ENCODE data around the gene NSUN2.
A peak's percentile ranks its signal among the peaks of the same experiment; 100 is the strongest.

The NSUN2 gene

GRCh38 chr5:6593148-6594016 is 39.5 kb downstream of the NSUN2 start:
- DNase-seq (ENCODE audit: low spot score in 2 of 2): no peak
- in situ Hi-C loops (cut with MboI; ENCODE audit: low sequenced_read_pairs): loop anchor here (25.0 kb wide), 1 partner anchor 1106 kb away; no protein-coding TSS in a partner anchor
- Histone ChIP-seq H3K4me1 (no peaks in the 10 kb centered on the region), H3K27me3 (ENCODE audit: low read depth) (no peaks in the 10 kb centered on the region), H3K4me3 (no peak overlapping the region), H3K9me3 (no peaks in the 10 kb centered on the region), H3K36me3 (replicated peaks) (peaks cover 8% of the 10 kb centered on the region)

- in situ Hi-C loops (cut with MboI; ENCODE audit: low sequenced_read_pairs): loop anchor here (25.0 kb wide), 1 partner anchor 1105 kb away; no protein-coding TSS in a partner anchor
- H3K4me3 ChIP-seq: no peak overlapping the region
- no peaks in the 10 kb centered on the region for H3K9me3 ChIP-seq
- no peaks in the 10 kb centered on the region for H3K27me3 ChIP-seq (ENCODE audit: low read depth)
- DNase-seq (ENCODE audit: low spot score in 2 of 2): no peak
- H3K4me1 ChIP-seq: no peaks in the 10 kb centered on the region
- peaks cover under 1% of the 10 kb centered on the region for H3K36me3 ChIP-seq (replicated peaks)
Observed at GRCh38 chr5:6592601-6593000, 40.2 kb downstream of the NSUN2 start.

- no peaks in the 10 kb centered on the region for H3K27me3 ChIP-seq (ENCODE audit: low read depth)
- in situ Hi-C loops (cut with MboI; ENCODE audit: low sequenced_read_pairs): loop anchor here (25.0 kb wide), 1 partner anchor 1104 kb away; no protein-coding TSS in a partner anchor
Observed at GRCh38 chr5:6591671-6592288, 41.1 kb downstream of the NSUN2 start.

GRCh38 chr5:6590581-6590980 is 42.3 kb downstream of the NSUN2 start:
- no peak for DNase-seq (ENCODE audit: low spot score in 2 of 2)
- Histone ChIP-seq H3K27me3 (ENCODE audit: low read depth) (no peaks in the 10 kb centered on the region), H3K9me3 (no peaks in the 10 kb centered on the region)

More at GRCh38 chr5:6591671-6592288, 41.1 kb downstream of the NSUN2 start:
- Histone ChIP-seq H3K4me3 (no peak overlapping the region), H3K36me3 (replicated peaks) (no peaks in the 10 kb centered on the region; the same call in 1 of the 2 replicates), H3K9me3 (no peaks in the 10 kb centered on the region), H3K4me1 (no peaks in the 10 kb centered on the region)
- DNase-seq (ENCODE audit: low spot score in 2 of 2): no peak

GRCh38 chr5:6587171-6587570 is 45.7 kb downstream of the NSUN2 start:
- DNase-seq (ENCODE audit: low spot score in 2 of 2): no peak
- H3K36me3 ChIP-seq (replicated peaks): no peaks in the 10 kb centered on the region
- H3K4me3 ChIP-seq: no peak overlapping the region
- no peaks in the 10 kb centered on the region for H3K4me1 ChIP-seq
- no peaks in the 10 kb centered on the region for H3K27me3 ChIP-seq (ENCODE audit: low read depth)
- H3K9me3 ChIP-seq: no peaks in the 10 kb centered on the region
- in situ Hi-C loops (cut with MboI; ENCODE audit: low sequenced_read_pairs): loop anchor here (25.0 kb wide), 1 partner anchor 1100 kb away; no protein-coding TSS in a partner anchor

More at GRCh38 chr5:6590581-6590980, 42.3 kb downstream of the NSUN2 start:
- in situ Hi-C loops (cut with MboI; ENCODE audit: low sequenced_read_pairs): loop anchor here (25.0 kb wide), 1 partner anchor 1103 kb away; no protein-coding TSS in a partner anchor
- Histone ChIP-seq H3K4me1 (no peaks in the 10 kb centered on the region), H3K4me3 (no peak overlapping the region), H3K36me3 (replicated peaks) (no peaks in the 10 kb centered on the region)

- in situ Hi-C loops (cut with MboI; ENCODE audit: low sequenced_read_pairs): loop anchor here (25.0 kb wide), 1 partner anchor 1099 kb away; no protein-coding TSS in a partner anchor
- Histone ChIP-seq H3K4me3 (no peak overlapping the region), H3K36me3 (replicated peaks) (no peaks in the 10 kb centered on the region), H3K4me1 (no peaks in the 10 kb centered on the region), H3K9me3 (no peaks in the 10 kb centered on the region), H3K27me3 (ENCODE audit: low read depth) (no peaks in the 10 kb centered on the region)
- no peak for DNase-seq (ENCODE audit: low spot score in 2 of 2)
Observed at GRCh38 chr5:6586647-6587042, 46.2 kb downstream of the NSUN2 start.

- in situ Hi-C loops (cut with MboI; ENCODE audit: low sequenced_read_pairs): loop anchor here (25.0 kb wide), 1 partner anchor 1099 kb away; no protein-coding TSS in a partner anchor
- no peaks in the 10 kb centered on the region for H3K27me3 ChIP-seq (ENCODE audit: low read depth)
- H3K9me3 ChIP-seq: no peaks in the 10 kb centered on the region
- no peak overlapping the region for H3K4me3 ChIP-seq
- H3K36me3 ChIP-seq (replicated peaks): no peaks in the 10 kb centered on the region
- no peak for DNase-seq (ENCODE audit: low spot score in 2 of 2)
- no peaks in the 10 kb centered on the region for H3K4me1 ChIP-seq
Observed at GRCh38 chr5:6585939-6586646, 46.8 kb downstream of the NSUN2 start.

GRCh38 chr5:6585168-6585567 is 47.7 kb downstream of the NSUN2 start:
- in situ Hi-C loops (cut with MboI; ENCODE audit: low sequenced_read_pairs): loop anchor here (25.0 kb wide), 1 partner anchor 1098 kb away; no protein-coding TSS in a partner anchor
- no peak for DNase-seq (ENCODE audit: low spot score in 2 of 2)
- Histone ChIP-seq H3K36me3 (replicated peaks) (no peaks in the 10 kb centered on the region), H3K27me3 (ENCODE audit: low read depth) (no peaks in the 10 kb centered on the region), H3K4me1 (no peaks in the 10 kb centered on the region), H3K4me3 (no peak overlapping the region), H3K9me3 (no peaks in the 10 kb centered on the region)

- no peak for DNase-seq (ENCODE audit: low spot score in 2 of 2)
- no peaks in the 10 kb centered on the region for H3K9me3 ChIP-seq
- H3K4me1 ChIP-seq: no peaks in the 10 kb centered on the region
- in situ Hi-C loops (cut with MboI; ENCODE audit: low sequenced_read_pairs): loop anchor here (25.0 kb wide), 1 partner anchor 1097 kb away; no protein-coding TSS in a partner anchor
- H3K36me3 ChIP-seq (replicated peaks): no peaks in the 10 kb centered on the region
- H3K4me3 ChIP-seq: no peak overlapping the region
- no peaks in the 10 kb centered on the region for H3K27me3 ChIP-seq (ENCODE audit: low read depth)
Observed at GRCh38 chr5:6584727-6585126, 48.1 kb downstream of the NSUN2 start.

- H3K27me3 ChIP-seq (ENCODE audit: low read depth): no peaks in the 10 kb centered on the region
- in situ Hi-C loops (cut with MboI; ENCODE audit: low sequenced_read_pairs): loop anchor here (25.0 kb wide), 1 partner anchor 1097 kb away; no protein-coding TSS in a partner anchor
Observed at GRCh38 chr5:6584101-6584645, 48.7 kb downstream of the NSUN2 start.

GRCh38 chr5:6583049-6583880 is 49.6 kb downstream of the NSUN2 start:
- in situ Hi-C loops (cut with MboI; ENCODE audit: low sequenced_read_pairs): loop anchor here (25.0 kb wide), 1 partner anchor 1096 kb away; no protein-coding TSS in a partner anchor
- no peaks in the 10 kb centered on the region for H3K4me1 ChIP-seq
- H3K36me3 ChIP-seq (replicated peaks): no peaks in the 10 kb centered on the region
- H3K27me3 ChIP-seq (ENCODE audit: low read depth): no peaks in the 10 kb centered on the region
- peak overlapping the region; percentile 28 for H3K4me3 ChIP-seq
- no peaks in the 10 kb centered on the region for H3K9me3 ChIP-seq
- DNase-seq (ENCODE audit: low spot score in 2 of 2): peak; percentile 3 to 68

More at GRCh38 chr5:6584101-6584645, 48.7 kb downstream of the NSUN2 start:
- no peaks in the 10 kb centered on the region for H3K36me3 ChIP-seq (replicated peaks)
- no peaks in the 10 kb centered on the region for H3K4me1 ChIP-seq
- no peak for DNase-seq (ENCODE audit: low spot score in 2 of 2)
- no peaks in the 10 kb centered on the region for H3K9me3 ChIP-seq
- H3K4me3 ChIP-seq: no peak overlapping the region

- no peak for DNase-seq (ENCODE audit: low spot score in 2 of 2)
- H3K27me3 ChIP-seq (ENCODE audit: low read depth): no peaks in the 10 kb centered on the region
- H3K4me3 ChIP-seq: peak overlapping the region; percentile 16; the same call in 1 of the 2 replicates
- H3K36me3 ChIP-seq (replicated peaks): no peaks in the 10 kb centered on the region
- no peaks in the 10 kb centered on the region for H3K9me3 ChIP-seq
- no peaks in the 10 kb centered on the region for H3K4me1 ChIP-seq
- in situ Hi-C loops (cut with MboI; ENCODE audit: low sequenced_read_pairs): loop anchor here (25.0 kb wide), 1 partner anchor 1095 kb away; no protein-coding TSS in a partner anchor
Observed at GRCh38 chr5:6582507-6583048, 50.3 kb downstream of the NSUN2 start.
